ENCODE measurements around the gene KLHL5. TPM values are rescaled to one million over a fixed set of nuclear protein-coding genes. Genes with fewer than 3 reads are reported as not detected.

KLHL5 gene
- total and polyA plus RNA-seq, 2 experiments from 2014 or later = 27.0 to 43.3 TPM

- in situ Hi-C loops (cut with MboI) = loop anchor here (25.0 kb wide), 1 partner anchor 105 kb away; no protein-coding TSS in a partner anchor
- 0 out of 2 replicates have a peak, but pooled peaks cover 1% of the 10 kb centered on the region for H3F3A ChIP-seq (ENCODE audit: insufficient read depth)
- no peak overlapping the region for H3K27ac ChIP-seq
- WGBS, 2 experiments (ENCODE audit: low coverage in 1 of 2, low lambda C conversion rate in 2 of 2, missing lambda C conversion rate in 2 of 2) = 97 to 98% methylated on average over 3 of the region's 3 CpGs
- no peak overlapping the region for H3K4me3 ChIP-seq
- no peaks in the 10 kb centered on the region for H3K36me3 ChIP-seq (ENCODE audit: low read depth)
- no peak overlapping the region for H3K9ac ChIP-seq
- no peak for TF ChIP-seq EZH2 (IDR thresholded peaks at IDR 0.05; ENCODE audit: insufficient read depth, poor library complexity, severe bottlenecking)
- TF ChIP-seq EZH2phosphoT487 (IDR thresholded peaks at IDR 0.05; ENCODE audit: insufficient read depth, low read depth) = no peak
- H3K9me3 ChIP-seq (ENCODE audit: low read depth) = no peaks in the 10 kb centered on the region
- H2AFZ ChIP-seq = no peak overlapping the region
- no peak overlapping the region for H3K4me2 ChIP-seq (ENCODE audit: unreplicated experiment)
- peak; percentile 23 for DNase-seq
- no peaks in the 10 kb centered on the region for H3K9me2 ChIP-seq (ENCODE audit: insufficient read depth)
- no peaks in the 10 kb centered on the region for H4K20me1 ChIP-seq (ENCODE audit: insufficient read depth)
- peaks cover 22% of the 10 kb centered on the region for H3K79me2 ChIP-seq (ENCODE audit: insufficient read depth)
- H3K4me1 ChIP-seq (ENCODE audit: insufficient read depth) = peaks cover under 1% of the 10 kb centered on the region; the same call in 1 of the 2 replicates
- H3K27me3 ChIP-seq (replicated peaks; ENCODE audit: insufficient read depth) = no peaks in the 10 kb centered on the region
Measured at GRCh38 chr4:39067451-39067850, 5.4 kb downstream of the KLHL5 start.

GRCh38 chr4:39068907-39069306 is 6.9 kb downstream of the KLHL5 start:
- Histone ChIP-seq H3K4me1 (ENCODE audit: insufficient read depth) (no peaks in the 10 kb centered on the region), H3K79me2 (ENCODE audit: insufficient read depth) (peaks cover 19% of the 10 kb centered on the region), H3K27me3 (replicated peaks; ENCODE audit: insufficient read depth) (no peaks in the 10 kb centered on the region), H3F3A (ENCODE audit: insufficient read depth) (no peaks in the 10 kb centered on the region), H3K9me2 (ENCODE audit: insufficient read depth) (no peaks in the 10 kb centered on the region), H3K9ac (no peak overlapping the region), H3K36me3 (ENCODE audit: low read depth) (no peaks in the 10 kb centered on the region), H2AFZ (no peak overlapping the region), H3K4me3 (no peak overlapping the region), H3K27ac (no peak overlapping the region), H4K20me1 (ENCODE audit: insufficient read depth) (no peaks in the 10 kb centered on the region), H3K9me3 (ENCODE audit: low read depth) (no peaks in the 10 kb centered on the region), H3K4me2 (ENCODE audit: unreplicated experiment) (no peak overlapping the region)
- WGBS, 2 experiments (ENCODE audit: low coverage in 1 of 2, low lambda C conversion rate in 2 of 2, missing lambda C conversion rate in 2 of 2) = 87 to 88% methylated on average over 3 of the region's 3 CpGs
- in situ Hi-C loops (cut with MboI) = loop anchor here (25.0 kb wide), 1 partner anchor 107 kb away; no protein-coding TSS in a partner anchor
- no peak for DNase-seq
- no peak for TF ChIP-seq EZH2phosphoT487 (IDR thresholded peaks at IDR 0.05; ENCODE audit: insufficient read depth, low read depth)
- TF ChIP-seq EZH2 (IDR thresholded peaks at IDR 0.05; ENCODE audit: insufficient read depth, poor library complexity, severe bottlenecking) = no peak

DNA sequence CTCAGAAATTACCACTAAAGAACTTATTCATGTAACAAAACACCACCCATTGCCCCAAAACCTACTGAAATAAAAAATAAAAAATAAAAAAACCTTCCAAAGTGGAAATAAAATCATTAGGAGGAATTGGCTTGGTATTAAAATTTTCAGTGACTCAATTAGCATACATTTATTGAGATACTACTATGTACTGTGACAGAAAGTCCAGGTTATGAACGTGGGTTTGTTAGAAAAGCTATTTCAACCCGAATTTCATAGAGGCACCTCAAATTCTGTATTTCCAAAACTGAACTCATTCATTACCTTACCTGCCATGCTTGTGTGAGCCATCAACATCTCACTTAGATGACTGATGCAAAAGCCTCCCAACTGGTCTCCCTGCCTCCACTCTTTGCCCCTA is 16.8 kb downstream of the KLHL5 start:
- in situ Hi-C loops (cut with MboI) = no loop called here
- no peak overlapping the region for H3K4me2 ChIP-seq (ENCODE audit: unreplicated experiment)
- H3K27me3 ChIP-seq (replicated peaks; ENCODE audit: insufficient read depth) = no peaks in the 10 kb centered on the region
- H3K36me3 ChIP-seq (ENCODE audit: low read depth) = no peaks in the 10 kb centered on the region; the same call in 1 of the 2 replicates
- no peak overlapping the region for H3K9ac ChIP-seq
- H2AFZ ChIP-seq = no peak overlapping the region
- H3K4me3 ChIP-seq = no peak overlapping the region
- WGBS, 2 experiments (ENCODE audit: low coverage in 1 of 2, low lambda C conversion rate in 2 of 2, missing lambda C conversion rate in 2 of 2) = 94% methylated on average over 2 of the region's 2 CpGs
- peaks cover 7% of the 10 kb centered on the region; the same call in 1 of the 2 replicates for H3F3A ChIP-seq (ENCODE audit: insufficient read depth)
- no peak for TF ChIP-seq EZH2phosphoT487 (IDR thresholded peaks at IDR 0.05; ENCODE audit: insufficient read depth, low read depth)
- no peak for TF ChIP-seq EZH2 (IDR thresholded peaks at IDR 0.05; ENCODE audit: insufficient read depth, poor library complexity, severe bottlenecking)
- peaks cover 13% of the 10 kb centered on the region for H3K4me1 ChIP-seq (ENCODE audit: insufficient read depth)
- DNase-seq = no peak
- H4K20me1 ChIP-seq (ENCODE audit: insufficient read depth) = no peaks in the 10 kb centered on the region
- peaks cover 5% of the 10 kb centered on the region; the same call in 1 of the 2 replicates for H3K9me2 ChIP-seq (ENCODE audit: insufficient read depth)
- peaks cover 5% of the 10 kb centered on the region; the same call in 1 of the 2 replicates for H3K79me2 ChIP-seq (ENCODE audit: insufficient read depth)
- H3K9me3 ChIP-seq (ENCODE audit: low read depth) = no peaks in the 10 kb centered on the region
- no peak overlapping the region for H3K27ac ChIP-seq

- peak; percentile 71 for DNase-seq
- no peaks in the 10 kb centered on the region; the same call in 1 of the 2 replicates for H3K36me3 ChIP-seq (ENCODE audit: low read depth)
- in situ Hi-C loops (cut with MboI) = no loop called here
Measured at GRCh38 chr4:39083164-39083563, 21.1 kb downstream of the KLHL5 start.

More at GRCh38 chr4:39083164-39083563, 21.1 kb downstream of the KLHL5 start:
- no peaks in the 10 kb centered on the region for H4K20me1 ChIP-seq (ENCODE audit: insufficient read depth)
- TF ChIP-seq EZH2phosphoT487 (IDR thresholded peaks at IDR 0.05; ENCODE audit: insufficient read depth, low read depth) (no peak), EZH2 (IDR thresholded peaks at IDR 0.05; ENCODE audit: insufficient read depth, poor library complexity, severe bottlenecking) (no peak)
- no peak overlapping the region for H3K9ac ChIP-seq
- peaks cover 24% of the 10 kb centered on the region; the same call in 1 of the 2 replicates for H3F3A ChIP-seq (ENCODE audit: insufficient read depth)
- H3K9me2 ChIP-seq (ENCODE audit: insufficient read depth) = no peaks in the 10 kb centered on the region
- no peak overlapping the region for H2AFZ ChIP-seq
- H3K27me3 ChIP-seq (replicated peaks; ENCODE audit: insufficient read depth) = no peaks in the 10 kb centered on the region
- H3K4me2 ChIP-seq (ENCODE audit: unreplicated experiment) = peak overlapping the region; percentile 17
- no peaks in the 10 kb centered on the region for H3K9me3 ChIP-seq (ENCODE audit: low read depth)
- H3K4me1 ChIP-seq (ENCODE audit: insufficient read depth) = peaks cover 31% of the 10 kb centered on the region
- no peak overlapping the region; the same call in 1 of the 2 replicates for H3K27ac ChIP-seq
- no peak overlapping the region for H3K4me3 ChIP-seq
- no peaks in the 10 kb centered on the region for H3K79me2 ChIP-seq (ENCODE audit: insufficient read depth)
